ENCODE results near the gene SKAP1.

DNA sequence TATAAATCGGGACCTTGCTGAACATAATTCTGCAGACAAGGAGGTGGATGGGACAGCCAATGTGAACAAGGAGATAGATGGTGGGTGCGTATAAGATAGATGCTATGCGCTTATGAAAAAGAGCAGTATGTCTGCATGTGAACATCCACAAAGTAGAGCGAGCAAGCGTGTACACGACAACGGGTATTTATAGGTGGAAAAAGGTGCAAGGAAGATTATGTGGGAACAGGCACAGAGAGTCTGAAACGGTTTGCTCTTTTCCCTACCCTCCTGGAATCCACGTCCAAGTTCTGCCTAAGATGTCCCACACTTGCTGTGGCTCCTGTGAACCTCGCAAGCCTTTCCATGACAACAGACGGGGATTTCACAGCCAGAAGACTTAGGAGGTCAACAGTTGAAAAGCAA lies 279.4 kb downstream of the SKAP1 start:
- no peak for TF ChIP-seq CTCF (IDR thresholded peaks at IDR 0.05; ENCODE audit: insufficient read depth, low read depth, low read length)
- no peak for TF ChIP-seq EZH2 (IDR thresholded peaks at IDR 0.05; ENCODE audit: insufficient read depth, low read length)
